GM21447 (cell line): ENCODE data around the gene NDUFV2.
"Not testable (repeated sequence)": the region's sequence is repeated elsewhere in the genome, so short reads cannot be mapped to it uniquely, and the experiment has no call there.

Experiments used
- ATAC-seq: cut with Tn5 transposase; IDR thresholded peaks from one replicate; pipeline ENCODE4 v1.9.1; 2021; ENCODE audit not compliant: unreplicated experiment

The NDUFV2 gene

DNA sequence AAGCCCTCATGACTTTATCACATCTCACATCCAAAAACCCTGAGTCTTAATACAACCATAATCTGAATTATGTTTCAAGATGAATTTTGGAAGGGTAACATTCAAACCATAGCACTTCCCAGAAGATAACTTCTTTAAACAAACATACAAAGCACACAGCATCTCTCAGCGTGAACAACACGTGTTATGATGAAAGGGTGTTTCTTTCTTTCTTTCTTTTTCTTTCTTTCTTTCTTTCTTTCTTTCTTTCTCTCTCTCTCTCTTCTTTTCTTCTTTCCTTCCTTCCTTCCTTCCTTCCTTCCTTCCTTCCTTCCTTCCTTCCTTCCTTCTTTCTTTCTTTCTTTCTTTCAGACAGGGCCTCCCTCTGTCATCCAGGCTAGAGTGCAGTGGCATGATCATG lies 13.8 kb upstream of the NDUFV2 start:
- not testable (repeated sequence) for ATAC-seq

DNA sequence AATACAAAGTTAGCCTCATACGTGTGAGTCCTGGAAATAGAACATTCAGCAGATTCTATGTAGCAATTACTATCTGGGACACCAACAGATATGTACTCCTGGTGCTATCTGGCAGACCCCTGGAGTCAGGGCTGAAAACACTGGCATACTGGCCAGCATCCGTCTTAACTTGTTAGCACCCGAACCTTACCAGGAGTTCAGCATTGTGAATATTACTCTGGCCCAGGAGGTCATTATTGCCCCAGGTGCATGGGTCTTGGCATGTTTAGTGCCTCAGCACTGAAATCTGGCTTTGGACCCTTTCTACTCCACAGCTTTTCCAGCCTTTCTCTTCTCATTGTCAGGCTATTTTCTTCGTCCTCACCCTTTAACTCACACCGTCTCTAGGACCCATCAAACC lies 11.9 kb upstream of the NDUFV2 start:
- no peak for ATAC-seq

DNA sequence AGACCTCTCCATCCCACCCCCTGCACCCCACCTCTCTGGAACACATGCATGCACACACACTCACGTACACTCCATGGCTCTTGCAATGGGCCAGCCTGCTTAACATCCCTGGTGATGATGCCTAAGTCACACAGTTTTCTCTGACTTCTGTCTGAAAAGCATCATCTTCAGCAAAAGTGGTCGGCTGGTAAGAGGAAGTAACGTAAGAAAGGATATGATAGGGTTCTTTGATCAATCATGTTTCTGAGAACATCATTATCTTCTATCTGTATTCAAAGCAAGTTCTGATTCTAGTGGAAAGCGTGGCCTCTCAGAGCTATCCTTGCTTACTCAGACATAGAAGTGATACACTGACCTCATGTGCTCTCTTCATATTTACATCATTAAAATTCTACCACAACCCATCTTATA lies 11.4 kb upstream of the NDUFV2 start:
- ATAC-seq, result no peak

DNA sequence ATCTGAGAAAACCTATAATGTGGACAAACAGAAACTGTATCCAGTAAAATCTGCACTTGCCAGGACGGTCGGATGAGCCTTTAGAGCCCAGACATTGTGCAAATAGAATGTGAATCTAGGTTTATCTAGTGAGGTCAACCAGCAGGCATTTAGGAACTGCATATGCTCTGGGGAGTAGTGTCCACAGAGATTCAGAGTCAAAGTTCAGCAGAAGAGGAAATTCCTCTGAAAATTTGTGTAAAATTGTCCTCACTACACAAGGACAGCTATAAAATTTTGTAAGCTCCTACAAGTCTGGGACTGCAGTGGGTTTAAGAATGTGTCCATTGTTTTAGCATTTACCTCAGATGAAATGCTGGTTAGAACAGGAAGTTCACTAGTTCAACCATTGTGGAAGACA lies 9.8 kb upstream of the NDUFV2 start:
- ATAC-seq, result no peak

DNA sequence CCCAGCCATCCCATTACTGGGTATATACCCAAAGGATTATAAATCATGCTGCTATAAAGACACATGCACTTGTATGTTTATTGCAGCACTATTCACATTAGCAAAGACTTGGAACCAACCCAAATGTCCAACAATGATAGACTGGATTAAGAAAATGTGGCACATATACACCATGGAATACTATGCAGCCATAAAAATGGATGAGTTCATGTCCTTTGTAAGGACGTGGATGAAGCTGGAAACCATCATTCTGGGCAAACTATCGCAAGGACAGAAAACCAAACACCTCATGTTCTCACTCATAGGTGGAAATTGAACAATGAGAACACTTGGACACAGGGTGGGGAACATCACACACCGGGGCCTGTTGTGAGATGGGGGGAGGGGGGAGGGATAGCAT lies 9.4 kb upstream of the NDUFV2 start:
- not testable (repeated sequence) for ATAC-seq

DNA sequence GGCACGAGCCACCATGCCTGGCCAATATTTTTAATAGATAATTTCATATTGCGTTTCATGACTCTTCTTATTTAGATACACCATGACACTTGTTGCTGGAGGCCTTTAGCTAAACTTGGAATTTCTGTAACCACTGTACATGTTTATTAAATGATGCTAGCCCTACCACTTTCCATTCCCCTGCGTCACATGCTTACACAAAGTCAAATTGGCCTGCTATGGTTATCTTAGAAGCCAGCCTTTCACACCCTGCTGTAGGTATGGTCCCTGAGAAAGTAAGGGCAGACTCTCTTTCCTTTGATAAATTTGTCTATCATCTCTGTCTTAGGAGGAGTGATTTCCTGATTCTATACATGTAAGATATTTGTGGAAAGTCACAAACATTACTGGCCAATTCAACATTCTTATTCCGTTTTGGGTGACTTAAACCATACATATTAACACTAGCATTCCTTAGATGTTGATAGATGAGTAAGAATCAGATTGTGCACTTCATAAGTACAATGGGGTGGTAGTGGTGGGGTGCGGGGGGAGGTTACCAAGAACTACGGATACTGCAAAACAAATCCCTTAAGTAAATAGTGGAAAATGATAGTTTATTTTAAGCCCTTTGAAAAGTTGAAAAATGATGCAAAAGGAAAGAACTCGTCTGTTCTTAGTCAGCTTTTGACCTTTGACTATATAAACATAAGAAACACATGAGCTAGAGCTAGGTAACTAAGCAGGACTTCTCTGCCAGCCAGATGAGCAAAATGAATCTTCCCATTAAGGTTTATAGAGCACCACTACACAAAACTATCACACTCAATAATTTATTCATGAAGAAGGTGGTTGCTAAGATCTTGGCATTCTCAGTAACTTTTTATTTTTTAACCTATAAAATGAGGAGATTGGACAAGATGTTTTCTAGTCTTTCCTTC lies 7.9 kb upstream of the NDUFV2 start:
- ATAC-seq, result no peak

DNA sequence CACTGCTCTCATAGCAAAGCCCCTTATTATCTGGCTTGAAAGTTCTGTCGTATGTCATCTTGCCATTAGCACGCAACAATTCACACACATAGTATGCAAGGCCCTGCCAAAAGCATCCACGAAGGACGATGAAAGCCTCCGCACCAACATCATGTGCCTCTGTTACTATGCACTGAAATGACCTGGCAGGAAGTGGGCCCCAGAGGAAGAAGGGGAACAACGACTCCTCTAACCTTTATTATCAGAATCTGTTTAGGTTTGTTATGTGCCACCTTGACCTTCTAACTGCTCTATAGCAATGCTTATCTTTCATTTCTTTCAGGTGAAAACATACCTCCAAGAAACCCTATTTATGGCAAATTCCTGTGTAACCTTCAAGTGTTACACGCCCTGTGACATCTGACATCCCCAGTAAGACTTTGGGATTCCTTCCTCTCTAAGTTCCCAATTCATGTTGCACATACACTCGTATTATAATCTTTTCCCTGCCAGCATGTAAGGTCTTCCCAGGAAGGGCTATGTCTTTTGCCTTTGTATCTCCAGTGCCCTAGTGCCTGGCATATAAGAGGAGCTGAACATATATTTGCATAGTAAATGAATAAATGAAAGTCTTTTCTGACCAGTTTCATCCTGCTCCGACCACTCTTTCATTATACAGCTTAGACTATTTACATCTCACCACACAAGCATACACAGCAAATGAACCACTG lies 7.0 kb upstream of the NDUFV2 start:
- ATAC-seq, result peak; percentile 93

DNA sequence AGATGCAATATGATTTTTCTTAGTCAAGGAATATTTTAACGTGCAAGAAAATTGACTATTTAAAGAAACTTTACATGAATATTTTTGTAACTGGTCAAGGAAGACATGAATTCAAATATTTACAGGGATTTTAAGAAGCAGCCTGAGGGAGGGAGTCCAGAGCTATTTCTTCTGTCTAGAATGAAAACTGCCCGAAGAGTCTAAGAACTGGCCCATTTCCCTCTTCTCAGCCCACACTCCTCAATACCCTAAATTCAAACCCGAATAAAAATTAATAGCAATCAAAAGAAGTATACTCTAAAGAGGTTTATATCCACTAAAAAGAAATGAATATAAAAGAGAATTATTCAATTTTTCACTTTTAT lies 6.5 kb upstream of the NDUFV2 start:
- no peak for ATAC-seq

DNA sequence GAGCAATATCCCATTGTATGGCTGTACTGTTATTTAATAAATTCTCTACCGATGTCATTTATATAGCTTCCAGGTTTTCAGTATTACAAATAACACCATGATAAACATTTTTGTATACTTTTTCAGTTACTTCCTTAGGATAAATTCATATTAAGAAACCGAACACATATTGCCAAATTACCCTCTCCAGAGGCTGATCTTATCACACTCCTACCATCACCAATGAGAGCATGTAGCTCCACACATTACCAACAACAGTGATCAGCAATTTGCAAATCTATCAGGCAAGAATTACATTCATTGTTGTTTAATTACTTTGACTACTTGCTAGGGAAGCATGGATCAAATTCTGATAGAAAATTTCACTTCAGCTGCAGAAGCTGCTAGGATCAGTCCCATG lies 5.8 kb upstream of the NDUFV2 start:
- no peak for ATAC-seq

DNA sequence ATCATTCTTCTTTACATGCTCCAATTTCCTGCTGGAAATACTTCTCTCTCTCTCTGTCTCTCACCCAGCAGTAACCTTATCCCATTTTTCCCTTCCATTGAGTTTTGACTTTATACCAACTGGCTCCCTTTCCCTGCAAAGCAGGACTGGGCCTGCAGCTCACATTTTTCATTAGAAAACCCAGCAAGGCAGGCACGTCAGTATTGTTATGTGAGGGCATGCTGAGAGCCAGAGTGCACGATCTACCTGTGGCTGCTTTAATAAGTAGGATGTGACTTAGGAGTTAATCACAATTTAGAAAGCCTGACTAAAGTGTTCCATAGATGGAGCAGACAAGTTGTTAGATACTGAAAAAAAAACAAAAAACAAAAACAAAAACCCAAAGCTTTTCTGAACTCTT lies 5.2 kb upstream of the NDUFV2 start:
- no peak for ATAC-seq

DNA sequence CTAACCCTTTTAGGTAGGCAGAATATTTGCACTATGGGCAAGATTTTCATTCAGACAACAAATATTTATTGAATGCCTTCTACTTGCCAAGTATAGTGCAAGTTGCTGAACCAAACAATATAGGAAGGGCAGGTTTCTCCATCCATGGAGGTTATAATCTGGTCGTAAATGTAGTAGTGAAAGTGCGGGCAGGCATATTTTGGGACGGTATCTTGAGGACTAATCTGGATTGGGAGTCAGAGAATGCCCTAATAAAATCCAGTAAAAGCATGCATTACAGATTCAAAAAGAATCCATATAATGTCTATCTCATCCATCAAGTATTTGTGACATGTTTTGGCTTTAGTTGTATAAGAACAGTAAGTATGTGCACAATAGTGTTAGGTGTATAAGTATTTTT lies 1.7 kb upstream of the NDUFV2 start:
- ATAC-seq, result no peak

DNA sequence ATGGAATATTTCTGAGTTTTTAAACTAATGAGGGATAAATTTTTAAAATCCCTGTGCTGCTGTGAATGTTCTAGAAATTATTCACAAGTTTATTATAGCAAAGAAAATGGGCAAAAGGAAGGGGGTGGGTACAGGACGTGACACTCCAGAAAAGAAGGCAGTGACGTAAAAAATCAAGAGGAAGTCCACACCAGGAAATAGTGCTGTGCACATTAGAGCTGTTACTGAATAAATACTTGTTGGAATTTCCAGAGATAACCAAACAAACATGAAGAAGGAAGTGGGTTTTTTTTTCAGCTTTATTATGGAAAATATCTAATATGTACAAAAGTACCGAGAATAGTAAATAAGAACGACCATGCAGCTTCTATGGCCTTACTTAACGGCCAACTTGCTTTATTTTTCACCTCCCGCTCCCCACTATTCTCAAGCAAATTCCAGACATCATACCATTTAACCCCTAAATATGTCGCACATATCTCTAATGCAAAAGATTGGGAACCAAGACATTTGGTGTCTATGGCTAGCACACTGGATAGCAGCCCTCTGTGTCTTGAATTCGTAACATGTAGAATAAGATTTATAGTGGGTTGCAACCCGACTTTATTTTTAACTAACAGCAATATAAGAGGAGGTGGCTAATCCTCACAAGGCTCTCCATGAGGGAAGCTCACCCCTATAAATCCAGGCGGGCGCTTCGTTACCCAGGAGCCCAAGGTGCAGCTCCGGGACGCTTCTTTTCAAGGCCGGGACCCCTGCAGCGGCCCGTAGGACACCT lies 580 bp upstream of the NDUFV2 start:
- ATAC-seq, result peak; percentile 3

DNA sequence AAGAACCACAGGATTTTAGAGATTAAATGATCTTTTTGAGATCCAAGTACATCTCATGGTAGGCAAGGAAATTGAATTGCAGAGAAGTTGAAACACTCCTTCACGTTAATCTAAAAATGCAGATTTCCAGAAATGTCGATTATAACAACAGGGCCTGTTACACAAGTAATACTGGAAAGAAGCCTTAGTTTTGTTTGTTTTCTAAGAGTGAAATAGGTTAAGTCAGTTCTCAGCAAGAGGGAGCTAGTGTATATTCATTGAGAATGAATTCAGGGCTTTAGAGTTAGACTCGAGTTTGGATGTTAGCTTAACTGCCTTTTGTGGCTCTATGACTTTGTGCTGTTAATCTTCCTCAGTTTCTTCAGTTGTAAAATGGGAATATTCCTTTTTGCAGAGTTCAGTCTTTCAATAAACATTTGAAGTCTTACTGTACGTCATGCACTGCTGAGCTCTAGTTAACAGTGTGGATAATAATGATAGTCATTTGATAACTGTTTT lies 926 bp downstream of the NDUFV2 start:
- ATAC-seq, result no peak

DNA sequence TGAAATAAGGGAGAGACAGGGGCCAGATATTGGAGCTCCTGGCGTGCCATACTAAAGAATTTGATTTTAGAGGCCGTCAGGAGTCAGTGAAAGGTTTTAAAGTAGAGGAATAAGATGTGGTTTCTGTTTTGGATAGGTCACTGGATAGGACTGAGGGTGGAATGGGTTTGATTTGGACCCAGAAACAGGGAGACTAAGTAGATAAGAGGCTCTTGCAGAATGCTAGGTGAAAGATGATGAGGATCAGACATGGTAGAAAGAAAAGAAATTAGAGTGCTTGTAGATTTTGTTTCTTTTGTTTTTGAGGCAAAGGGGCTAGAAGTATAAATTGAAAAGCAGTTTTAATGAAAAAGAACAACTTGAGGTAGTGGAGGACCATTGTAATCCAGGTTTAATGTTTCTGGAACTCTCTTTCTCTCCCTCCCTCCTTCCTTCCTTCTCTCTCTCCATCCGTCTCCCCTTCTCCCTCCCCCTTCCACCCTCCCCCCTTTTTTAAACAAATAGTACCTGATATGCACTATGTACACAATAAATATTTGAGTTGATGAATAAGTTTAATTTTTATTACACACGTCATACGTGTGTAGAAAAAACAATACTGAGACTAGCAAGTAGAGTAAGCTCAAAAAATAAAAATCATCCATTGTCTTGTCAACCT lies 1.9 kb downstream of the NDUFV2 start:
- ATAC-seq, result no peak

DNA sequence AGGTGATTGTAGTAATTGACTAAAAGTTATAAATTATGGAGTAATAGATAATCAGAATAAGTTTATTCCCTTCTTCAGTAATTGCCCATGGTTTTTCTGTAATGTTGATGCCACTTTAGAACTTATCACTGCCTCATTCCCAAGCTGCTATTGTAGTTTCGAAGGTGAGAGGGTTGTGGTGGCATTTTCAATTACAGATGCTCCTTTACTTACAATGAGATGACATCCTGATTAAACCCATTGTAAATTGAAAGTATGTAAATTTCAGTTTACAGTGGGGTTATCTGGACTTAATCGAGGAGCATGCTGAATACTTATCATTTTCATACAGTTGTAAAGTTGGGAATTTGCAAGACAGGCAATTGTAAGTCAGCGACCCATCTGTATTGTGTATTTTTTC lies 2.9 kb downstream of the NDUFV2 start:
- no peak for ATAC-seq

DNA sequence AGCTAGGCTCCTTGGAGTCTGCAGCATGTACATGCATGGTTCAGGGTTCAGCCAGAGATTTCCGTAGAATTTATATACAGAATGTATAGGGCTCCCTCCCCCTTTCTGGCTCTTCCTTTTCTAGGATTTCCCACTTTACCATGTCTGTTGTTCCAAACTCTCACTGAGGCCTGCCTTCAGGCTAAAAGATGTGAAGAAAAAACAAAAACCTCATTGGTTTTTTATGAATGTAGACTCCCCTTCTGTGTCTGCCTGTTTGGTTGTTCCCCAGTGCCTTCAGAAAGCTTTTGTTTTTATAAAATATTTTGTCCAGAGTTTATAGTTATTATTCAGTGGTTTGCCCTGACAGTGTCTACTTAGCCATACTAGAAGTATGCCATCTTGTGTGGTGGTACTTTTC lies 3.6 kb downstream of the NDUFV2 start:
- ATAC-seq, result no peak

DNA sequence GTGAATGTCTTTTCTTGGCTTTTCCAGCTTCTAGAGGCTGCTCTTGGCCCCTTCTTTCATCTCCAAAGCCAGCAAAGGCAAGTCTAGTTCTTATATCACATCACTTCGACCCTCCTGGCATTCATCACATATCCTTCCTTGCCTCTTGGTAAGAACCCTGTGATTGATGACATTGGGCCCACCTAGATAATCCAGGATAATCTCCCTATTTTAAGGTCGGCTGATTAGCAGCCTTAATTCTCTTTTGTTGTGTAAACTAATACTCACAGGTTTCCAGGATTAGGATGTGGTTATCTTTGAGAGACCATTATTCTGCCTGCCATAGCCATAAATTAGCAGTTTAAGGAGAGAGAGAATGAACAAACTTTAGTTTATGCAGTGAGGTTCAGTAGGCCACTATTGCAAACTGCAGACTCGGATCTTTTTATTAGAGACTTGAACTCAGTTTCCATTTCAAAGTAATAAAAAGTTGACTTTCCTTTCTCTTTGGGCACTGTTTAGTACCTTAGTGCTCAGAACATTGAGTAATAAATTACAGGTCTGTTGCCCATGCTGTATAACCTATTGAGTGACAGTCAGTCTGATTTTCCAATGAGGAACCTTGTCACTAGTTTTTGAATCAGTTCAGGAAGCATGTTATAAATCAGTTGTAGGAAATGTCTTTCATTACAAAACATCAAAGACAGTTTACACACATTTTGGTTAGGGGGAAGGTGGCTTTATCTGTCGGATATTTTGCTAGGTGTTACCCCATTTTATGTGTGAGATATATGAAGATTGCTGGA lies 4.5 kb downstream of the NDUFV2 start:
- ATAC-seq, result no peak

DNA sequence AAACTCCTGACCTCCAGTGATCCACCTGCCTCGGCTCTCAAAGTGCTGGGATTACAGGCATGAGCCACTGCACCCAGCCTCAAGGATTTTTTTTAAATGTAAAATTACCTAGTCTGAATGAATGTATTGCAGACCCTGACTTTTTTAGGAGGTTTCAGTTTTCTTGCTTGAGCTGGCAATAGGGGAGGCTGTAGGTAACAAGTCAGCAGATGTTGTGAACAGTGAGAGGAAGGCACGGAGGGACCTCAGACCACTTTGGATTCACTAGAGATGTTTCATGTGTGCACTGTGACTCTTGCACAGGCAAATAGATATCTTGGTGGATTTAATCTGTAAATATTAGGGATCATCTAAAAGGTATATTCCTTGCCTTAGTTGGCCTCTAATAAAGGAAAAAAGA lies 6.4 kb downstream of the NDUFV2 start:
- ATAC-seq, result no peak

DNA sequence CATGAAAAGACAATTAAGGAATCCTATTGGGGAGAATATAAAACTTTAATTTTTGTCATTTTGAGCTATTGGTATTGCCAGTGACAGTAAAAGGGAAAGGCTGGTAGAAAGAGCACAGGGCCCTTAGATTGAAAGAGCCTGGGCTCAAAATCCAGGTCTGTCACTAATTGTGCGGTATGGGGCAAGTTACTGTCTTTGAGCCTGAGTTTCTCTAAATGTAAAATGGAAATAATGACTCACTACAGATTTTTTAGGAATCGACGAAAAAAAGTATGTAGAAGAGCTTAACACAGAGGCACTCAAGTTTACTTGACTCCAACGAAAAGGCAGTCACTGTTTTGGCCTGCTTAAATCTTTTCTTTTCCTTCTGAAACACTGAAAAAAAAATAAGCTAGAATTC lies 7.0 kb downstream of the NDUFV2 start:
- no peak for ATAC-seq

DNA sequence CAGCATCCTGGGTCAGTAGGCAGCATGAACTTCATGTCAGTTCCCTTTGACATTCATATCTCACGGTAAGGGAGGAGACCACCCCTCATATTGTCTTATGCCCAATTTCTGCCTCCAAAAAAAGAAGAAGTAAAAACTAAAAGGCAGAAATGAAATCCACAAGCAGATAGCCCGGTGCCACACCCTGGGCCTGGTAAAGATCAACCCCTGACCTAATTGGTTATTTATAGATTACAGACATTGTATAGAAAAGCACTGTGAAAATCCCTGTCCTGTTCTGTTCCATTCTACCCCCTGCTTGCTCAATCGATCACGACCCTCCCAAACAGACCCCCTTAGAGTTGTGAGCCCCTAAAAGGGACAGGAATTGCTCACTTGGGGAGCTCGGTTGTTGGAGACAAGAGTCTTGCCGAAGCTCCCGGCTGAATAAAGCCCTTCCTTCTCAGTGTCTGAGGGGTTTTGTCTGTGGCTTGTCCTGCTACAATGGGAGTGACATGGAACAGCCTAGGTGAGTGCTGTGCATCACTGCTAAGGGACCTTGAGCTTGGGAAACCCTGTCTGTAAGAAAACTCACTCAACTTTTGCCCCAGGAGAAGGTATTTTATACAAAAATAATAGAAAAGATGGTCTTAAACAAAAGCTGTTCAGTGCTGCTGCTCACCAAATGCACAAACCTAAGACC lies 11.1 kb downstream of the NDUFV2 start:
- no peak for ATAC-seq
